Keratinocyte (primary cell): ENCODE data around the gene CDCA3.

Experiments
- EZH2 ChIP-seq: IDR thresholded peaks from one replicate; pipeline ENCODE4 v1.6.1; 2012; ENCODE audit warnings: inconsistent platforms, mild to moderate bottlenecking, low read length, moderate library complexity
- TF ChIP-seq, protein P1 (sequence below), 3 experiments: IDR thresholded peaks in 1 of 3; conservative IDR thresholded peaks in 1 of 3; optimal IDR thresholded peaks in 1 of 3; 2 replicates in 2 of 3; 3 replicates in 1 of 3; pipeline versions ENCODE3 to v1.5.1; 2011; ENCODE audit warnings: low read length in 3 of 3, mild to moderate bottlenecking in 3 of 3, moderate library complexity in 2 of 3, control low read depth in 1 of 3, inconsistent platforms in 1 of 3; ENCODE audit not compliant: insufficient read depth in 2 of 3; ENCODE audit errors: extremely low read depth in 1 of 3

DNA sequence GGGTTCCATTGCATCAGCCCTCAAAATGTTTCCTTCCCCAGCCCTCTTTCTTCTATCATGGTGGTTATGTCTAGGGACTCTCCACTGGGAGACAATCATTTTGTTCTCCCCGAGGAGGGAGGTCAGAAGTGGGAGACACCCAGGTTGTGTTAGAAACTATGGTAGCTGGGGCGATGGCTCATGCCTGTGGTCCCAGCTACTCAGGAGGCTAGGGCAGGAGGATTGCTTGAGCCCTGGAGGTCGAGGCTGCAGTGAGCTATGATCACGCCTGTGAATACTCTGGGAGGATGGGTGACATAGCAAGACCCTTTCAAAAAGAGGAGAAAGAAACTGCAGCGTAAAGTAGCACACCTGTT, 40.5 kb upstream of the CDCA3 start:
- TF ChIP-seq, protein P1, sequence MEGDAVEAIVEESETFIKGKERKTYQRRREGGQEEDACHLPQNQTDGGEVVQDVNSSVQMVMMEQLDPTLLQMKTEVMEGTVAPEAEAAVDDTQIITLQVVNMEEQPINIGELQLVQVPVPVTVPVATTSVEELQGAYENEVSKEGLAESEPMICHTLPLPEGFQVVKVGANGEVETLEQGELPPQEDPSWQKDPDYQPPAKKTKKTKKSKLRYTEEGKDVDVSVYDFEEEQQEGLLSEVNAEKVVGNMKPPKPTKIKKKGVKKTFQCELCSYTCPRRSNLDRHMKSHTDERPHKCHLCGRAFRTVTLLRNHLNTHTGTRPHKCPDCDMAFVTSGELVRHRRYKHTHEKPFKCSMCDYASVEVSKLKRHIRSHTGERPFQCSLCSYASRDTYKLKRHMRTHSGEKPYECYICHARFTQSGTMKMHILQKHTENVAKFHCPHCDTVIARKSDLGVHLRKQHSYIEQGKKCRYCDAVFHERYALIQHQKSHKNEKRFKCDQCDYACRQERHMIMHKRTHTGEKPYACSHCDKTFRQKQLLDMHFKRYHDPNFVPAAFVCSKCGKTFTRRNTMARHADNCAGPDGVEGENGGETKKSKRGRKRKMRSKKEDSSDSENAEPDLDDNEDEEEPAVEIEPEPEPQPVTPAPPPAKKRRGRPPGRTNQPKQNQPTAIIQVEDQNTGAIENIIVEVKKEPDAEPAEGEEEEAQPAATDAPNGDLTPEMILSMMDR (optimal IDR thresholded peaks at IDR 0.05 in 1 of 3, IDR thresholded peaks at IDR 0.05 in 1 of 3, conservative IDR thresholded peaks at IDR 0.05 in 1 of 3; ENCODE audit: extremely low read depth in 1 of 3, insufficient read depth in 2 of 3, low read length in 3 of 3), result no peak
- no peak for TF ChIP-seq EZH2
